HepG2 (cell line): ENCODE results near the gene ANKIB1. TPM values are rescaled to one million over a fixed set of nuclear protein-coding genes. Genes with fewer than 3 reads are reported as not detected.

Source experiments
- ATAC-seq: fragments of 200-7000 bp; cut with Tn5 transposase; 3 replicates; pipeline ENCODE4 v1.9.1; 2020; ENCODE audit warnings: mild to moderate bottlenecking, moderate library complexity
- BruUV-seq: library from RNA; stranded (reverse); fragments of 400-500 nt; replicated peaks from 2 replicates; lab custom pipeline; 2021; lab: Mats Ljungman, UMichigan
- CTCF ChIA-PET: fragments of 300-600 bp; formaldehyde crosslinking; extraction: SDS; loops from one replicate; lab custom pipeline; 2021; ENCODE audit warnings: low total read pairs, inconsistent platforms, low intra/inter-chr PET ratio; lab: Yijun Ruan, JAX
- POLR2A ChIA-PET: fragments of 350-600 bp; sonication (Branson Sonifier 250); formaldehyde crosslinking; loops from one replicate; lab custom pipeline; 2020; ENCODE audit warnings: antibody characterized with exemption, inconsistent platforms; lab: Yijun Ruan, JAX
- DNase-seq: peaks from one replicate; pipeline ENCODE4 v3.0.0-alpha.2; 2015; ENCODE audit warnings: low spot score
- FAIRE-seq: peaks from 3 replicates; lab custom pipeline; 2011; peaks lifted over from hg19 to GRCh38; lab: Jason Lieb, UNC
- H2AFZ ChIP-seq: one replicate; pipeline ENCODE4 v1.6.1; 2011; ENCODE audit warnings: low read length, inconsistent platforms
- H3K27ac ChIP-seq: fragments of 300-600 bp; 3 replicates; pipeline ENCODE4 v1.8.0; 2011; ENCODE audit warnings: mixed run types, mild to moderate bottlenecking, mixed read lengths, low read length, inconsistent platforms; ENCODE audit not compliant: insufficient read depth; ENCODE audit errors: extremely low read length
- H3K27me3 ChIP-seq, 2 experiments: fragments of 200-600 bp in 1 of 2; 2 replicates in 1 of 2; 3 replicates in 1 of 2; pipeline versions ENCODE4 v1.6.0 to v1.8.0; 2011; ENCODE audit warnings: low read length in 2 of 2, mild to moderate bottlenecking in 2 of 2, moderate library complexity in 2 of 2, inconsistent platforms in 1 of 2; ENCODE audit not compliant: insufficient read depth in 2 of 2, control insufficient read depth in 1 of 2
- H3K36me3 ChIP-seq, 2 experiments: fragments of 200-600 bp in 1 of 2; replicated peaks in 1 of 2; 2 replicates in 1 of 2; 3 replicates in 1 of 2; pipeline versions ENCODE4 v1.5.1 to v1.8.0; 2011; ENCODE audit warnings: low read length in 2 of 2, inconsistent platforms in 1 of 2; ENCODE audit not compliant: insufficient read depth in 2 of 2, control insufficient read depth in 1 of 2
- H3K4me1 ChIP-seq: 2 replicates; pipeline ENCODE4 v1.5.1; 2012; ENCODE audit warnings: low read length, inconsistent platforms; ENCODE audit not compliant: insufficient read depth
- H3K4me2 ChIP-seq: 2 replicates; pipeline ENCODE4 v1.6.0; 2011; ENCODE audit warnings: low read depth, low read length, inconsistent platforms
- H3K4me3 ChIP-seq, 3 experiments: fragments of 200-600 bp in 1 of 3; sonication (generic), shearing (Covaris generic) in 1 of 3; replicated peaks in 1 of 3; 2 replicates each; pipeline ENCODE4 v1.5.1; 2011 to 2016; ENCODE audit warnings: low read length in 3 of 3, inconsistent platforms in 2 of 3, low read depth in 2 of 3, mild to moderate bottlenecking in 2 of 3, control low read depth in 1 of 3, mixed read lengths in 1 of 3; ENCODE audit not compliant: insufficient read depth in 1 of 3
- H3K79me2 ChIP-seq: one replicate; pipeline ENCODE4 v1.6.1; 2011; ENCODE audit warnings: low read length, inconsistent platforms; ENCODE audit not compliant: insufficient read depth
- H3K9ac ChIP-seq: 2 replicates; pipeline ENCODE4 v1.6.0; 2011; ENCODE audit warnings: mild to moderate bottlenecking, low read depth, low read length, inconsistent platforms; ENCODE audit not compliant: insufficient read depth
- H3K9me3 ChIP-seq: 2 replicates; pipeline ENCODE4 v1.5.1; 2012; ENCODE audit warnings: mild to moderate bottlenecking, low read length
- H4K20me1 ChIP-seq: 2 replicates; pipeline ENCODE4 v1.6.0; 2011; ENCODE audit warnings: inconsistent platforms, mild to moderate bottlenecking, low read length, moderate library complexity; ENCODE audit not compliant: insufficient read depth
- ARHGAP35 ChIP-seq: sonication (generic); formaldehyde crosslinking; IDR thresholded peaks from 2 replicates; pipeline ENCODE4 v1.9.0; 2022; ENCODE audit warnings: mild to moderate bottlenecking, inconsistent platforms, moderate library complexity, missing genetic modification reagents, borderline replicate concordance
- DR1 ChIP-seq: sonication (generic); formaldehyde crosslinking; IDR thresholded peaks from 2 replicates; pipeline ENCODE4 v1.8.0; 2021; ENCODE audit warnings: mild to moderate bottlenecking, missing genetic modification reagents, inconsistent platforms
- LCORL ChIP-seq, 2 experiments: fragments of 450-650 bp in 1 of 2; sonication (generic) in 1 of 2; formaldehyde crosslinking in 1 of 2; IDR thresholded peaks; 2 replicates each; pipeline versions ENCODE4 v1.5.0 to v1.6.1; 2017 to 2020; ENCODE audit warnings: antibody characterized with exemption in 1 of 2, missing genetic modification reagents in 1 of 2
- MAFF ChIP-seq: IDR thresholded peaks from 2 replicates; pipeline ENCODE4 v1.6.1; 2011; ENCODE audit warnings: low read depth, low read length, improper control_type of control experiment
- MAFK ChIP-seq, 2 experiments: IDR thresholded peaks in 1 of 2; conservative IDR thresholded peaks in 1 of 2; 2 replicates each; pipeline ENCODE4 v1.6.1; 2011; ENCODE audit warnings: improper control_type of control experiment in 2 of 2, low read length in 2 of 2
- STAT5B ChIP-seq: sonication (generic); formaldehyde crosslinking; IDR thresholded peaks from 2 replicates; pipeline ENCODE4 v1.4.0; 2020; ENCODE audit warnings: missing genetic modification reagents
- in situ Hi-C: cut with HindIII; loops from 2 replicates; pipeline ENCODE4 v1.10.0; 2017; ENCODE audit warnings: low pct_unique_long_range_greater_than_20kb; ENCODE audit not compliant: extremely low pct_ligation_motif_present
- intact Hi-C: fragments of 100-400 bp; cut with micrococcal nuclease; formaldehyde crosslinking; loops from one replicate; pipeline ENCODE4 v1.10.0; 2022; ENCODE audit not compliant: unreplicated experiment
- polyA plus RNA-seq, 8 experiments: library from polyadenylated mRNA; depleted of rRNA in 3 of 8; stranded (reverse) in 7 of 8; unstranded in 1 of 8; fragments of >200 nt; fragmentation: Illumina TruSeq in 4 of 8; extraction: Trizol in 4 of 8; gene quantifications; 2 replicates each; pipeline versions ENCODE4 v1.2.1 to v1.2.3, GENCODE V29; 2011 to 2016; ENCODE audit warnings: low read depth in 4 of 8, missing spikeins in 1 of 8, mixed read lengths in 1 of 8; ENCODE audit not compliant: insufficient read depth in 1 of 8
- total RNA-seq, 5 experiments: library from RNA; depleted of rRNA; stranded (reverse); fragments of >200 nt; fragmentation: Illumina TruSeq; extraction: Trizol; gene quantifications; 2 replicates each; pipeline ENCODE4 v1.2.3, GENCODE V29; 2016; ENCODE audit warnings: low read depth in 1 of 5
- TF ChIP-seq, protein P1 (sequence below): sonication (generic); IDR thresholded peaks from 2 replicates; pipeline ENCODE4 v1.6.1; 2016; ENCODE audit warnings: low read depth, borderline replicate concordance
- TF ChIP-seq, protein P2 (sequence below): sonication (generic); formaldehyde crosslinking; IDR thresholded peaks from 2 replicates; pipeline ENCODE4 v1.5.0; 2020; ENCODE audit warnings: mild to moderate bottlenecking, missing genetic modification reagents
- TF ChIP-seq, protein P3 (sequence below): sonication (generic); formaldehyde crosslinking; IDR thresholded peaks from 2 replicates; pipeline ENCODE4 v1.5.0; 2020; ENCODE audit warnings: mild to moderate bottlenecking, missing genetic modification reagents
- TF ChIP-seq, protein P4 (sequence below): sonication (generic); formaldehyde crosslinking; IDR thresholded peaks from 2 replicates; pipeline ENCODE4 v1.9.0; 2022; ENCODE audit warnings: low read depth, missing genetic modification reagents
- TF ChIP-seq, protein P5 (sequence below): sonication (generic); formaldehyde crosslinking; IDR thresholded peaks from 2 replicates; pipeline ENCODE4 v1.4.0; 2020; ENCODE audit warnings: mild to moderate bottlenecking, missing genetic modification reagents
- TF ChIP-seq, protein P6 (sequence below): sonication (generic); formaldehyde crosslinking; IDR thresholded peaks from 2 replicates; pipeline ENCODE4 v1.5.1; 2020; ENCODE audit warnings: missing genetic modification reagents, mild to moderate bottlenecking, borderline replicate concordance

ANKIB1 gene
- total and polyA plus RNA-seq, 2 of the 13 experiments (the other 11 are each of a cell fraction or from before 2014, with no cell fraction given) = 28.7 to 29.6 TPM

DNA sequence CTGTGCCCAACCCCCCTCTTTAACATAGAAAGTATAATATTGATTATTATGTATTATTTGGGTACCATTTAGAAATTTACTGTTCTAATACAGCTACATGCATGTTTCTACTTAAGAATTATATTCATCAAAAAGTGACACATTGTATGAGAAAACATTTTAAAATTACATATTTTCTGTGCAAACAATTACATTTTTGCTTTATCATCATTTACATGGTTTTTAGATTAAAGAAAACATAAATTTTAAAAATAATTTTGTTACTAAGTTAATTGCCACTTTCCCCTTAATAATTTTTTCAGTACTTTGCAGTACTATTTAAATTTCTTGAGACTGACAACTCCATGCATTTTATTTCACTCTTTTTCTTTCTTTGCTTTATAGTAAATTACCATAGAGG is 106.2 kb downstream of the ANKIB1 start:
- Histone ChIP-seq H3K79me2 (no peaks in the 10 kb centered on the region), H3K9ac (no peak overlapping the region), H3K36me3 (peaks cover 2 to 19% of the 10 kb centered on the region in 2 experiments; a peak in 4 of 5 replicates), H3K27me3 (no peaks in the 10 kb centered on the region), H3K4me3 (no peak overlapping the region), H2AFZ (no peak overlapping the region), H3K4me1 (no peaks in the 10 kb centered on the region), H3K27ac (no peak overlapping the region), H4K20me1 (no peaks in the 10 kb centered on the region), H3K9me3 (no peaks in the 10 kb centered on the region), H3K4me2 (no peak overlapping the region)
- in situ Hi-C loops = no loop called here
- FAIRE-seq = no peak
- ATAC-seq = no peak
- POLR2A ChIA-PET = no interaction called here
- intact Hi-C loops = no loop called here
- CTCF ChIA-PET = no interaction called here
- no peak for DNase-seq
- no TSS peak for BruUV-seq
- TF ChIP-seq, protein P1, sequence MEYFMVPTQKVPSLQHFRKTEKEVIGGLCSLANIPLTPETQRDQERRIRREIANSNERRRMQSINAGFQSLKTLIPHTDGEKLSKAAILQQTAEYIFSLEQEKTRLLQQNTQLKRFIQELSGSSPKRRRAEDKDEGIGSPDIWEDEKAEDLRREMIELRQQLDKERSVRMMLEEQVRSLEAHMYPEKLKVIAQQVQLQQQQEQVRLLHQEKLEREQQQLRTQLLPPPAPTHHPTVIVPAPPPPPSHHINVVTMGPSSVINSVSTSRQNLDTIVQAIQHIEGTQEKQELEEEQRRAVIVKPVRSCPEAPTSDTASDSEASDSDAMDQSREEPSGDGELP = no peak
- TF ChIP-seq, protein P2, sequence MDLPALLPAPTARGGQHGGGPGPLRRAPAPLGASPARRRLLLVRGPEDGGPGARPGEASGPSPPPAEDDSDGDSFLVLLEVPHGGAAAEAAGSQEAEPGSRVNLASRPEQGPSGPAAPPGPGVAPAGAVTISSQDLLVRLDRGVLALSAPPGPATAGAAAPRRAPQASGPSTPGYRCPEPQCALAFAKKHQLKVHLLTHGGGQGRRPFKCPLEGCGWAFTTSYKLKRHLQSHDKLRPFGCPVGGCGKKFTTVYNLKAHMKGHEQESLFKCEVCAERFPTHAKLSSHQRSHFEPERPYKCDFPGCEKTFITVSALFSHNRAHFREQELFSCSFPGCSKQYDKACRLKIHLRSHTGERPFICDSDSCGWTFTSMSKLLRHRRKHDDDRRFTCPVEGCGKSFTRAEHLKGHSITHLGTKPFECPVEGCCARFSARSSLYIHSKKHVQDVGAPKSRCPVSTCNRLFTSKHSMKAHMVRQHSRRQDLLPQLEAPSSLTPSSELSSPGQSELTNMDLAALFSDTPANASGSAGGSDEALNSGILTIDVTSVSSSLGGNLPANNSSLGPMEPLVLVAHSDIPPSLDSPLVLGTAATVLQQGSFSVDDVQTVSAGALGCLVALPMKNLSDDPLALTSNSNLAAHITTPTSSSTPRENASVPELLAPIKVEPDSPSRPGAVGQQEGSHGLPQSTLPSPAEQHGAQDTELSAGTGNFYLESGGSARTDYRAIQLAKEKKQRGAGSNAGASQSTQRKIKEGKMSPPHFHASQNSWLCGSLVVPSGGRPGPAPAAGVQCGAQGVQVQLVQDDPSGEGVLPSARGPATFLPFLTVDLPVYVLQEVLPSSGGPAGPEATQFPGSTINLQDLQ = no peak
- TF ChIP-seq STAT5B (no peak), MAFF (peak; percentile 43; the same call in 1 of the 2 replicates), ARHGAP35 (CRISPR knock-in tag) (no peak), MAFK (conservative IDR thresholded peaks at IDR 0.05 in 1 of 2, IDR thresholded peaks at IDR 0.05 in 1 of 2; ENCODE audit: low read length in 2 of 2) (peak; percentile 17 to 50; a peak in 2 of 4 replicates), LCORL (IDR thresholded peaks at IDR 0.05) (no peak), LCORL (CRISPR knock-in tag; IDR thresholded peaks at IDR 0.05) (no peak), DR1 (CRISPR knock-in tag) (no peak)
- TF ChIP-seq, protein P3, sequence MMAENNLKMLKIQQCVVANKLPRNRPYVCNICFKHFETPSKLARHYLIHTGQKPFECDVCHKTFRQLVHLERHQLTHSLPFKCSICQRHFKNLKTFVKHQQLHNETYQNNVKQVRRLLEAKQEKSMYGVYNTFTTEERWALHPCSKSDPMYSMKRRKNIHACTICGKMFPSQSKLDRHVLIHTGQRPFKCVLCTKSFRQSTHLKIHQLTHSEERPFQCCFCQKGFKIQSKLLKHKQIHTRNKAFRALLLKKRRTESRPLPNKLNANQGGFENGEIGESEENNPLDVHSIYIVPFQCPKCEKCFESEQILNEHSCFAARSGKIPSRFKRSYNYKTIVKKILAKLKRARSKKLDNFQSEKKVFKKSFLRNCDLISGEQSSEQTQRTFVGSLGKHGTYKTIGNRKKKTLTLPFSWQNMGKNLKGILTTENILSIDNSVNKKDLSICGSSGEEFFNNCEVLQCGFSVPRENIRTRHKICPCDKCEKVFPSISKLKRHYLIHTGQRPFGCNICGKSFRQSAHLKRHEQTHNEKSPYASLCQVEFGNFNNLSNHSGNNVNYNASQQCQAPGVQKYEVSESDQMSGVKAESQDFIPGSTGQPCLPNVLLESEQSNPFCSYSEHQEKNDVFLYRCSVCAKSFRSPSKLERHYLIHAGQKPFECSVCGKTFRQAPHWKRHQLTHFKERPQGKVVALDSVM (CRISPR knock-in tag) = no peak
- TF ChIP-seq, protein P4, sequence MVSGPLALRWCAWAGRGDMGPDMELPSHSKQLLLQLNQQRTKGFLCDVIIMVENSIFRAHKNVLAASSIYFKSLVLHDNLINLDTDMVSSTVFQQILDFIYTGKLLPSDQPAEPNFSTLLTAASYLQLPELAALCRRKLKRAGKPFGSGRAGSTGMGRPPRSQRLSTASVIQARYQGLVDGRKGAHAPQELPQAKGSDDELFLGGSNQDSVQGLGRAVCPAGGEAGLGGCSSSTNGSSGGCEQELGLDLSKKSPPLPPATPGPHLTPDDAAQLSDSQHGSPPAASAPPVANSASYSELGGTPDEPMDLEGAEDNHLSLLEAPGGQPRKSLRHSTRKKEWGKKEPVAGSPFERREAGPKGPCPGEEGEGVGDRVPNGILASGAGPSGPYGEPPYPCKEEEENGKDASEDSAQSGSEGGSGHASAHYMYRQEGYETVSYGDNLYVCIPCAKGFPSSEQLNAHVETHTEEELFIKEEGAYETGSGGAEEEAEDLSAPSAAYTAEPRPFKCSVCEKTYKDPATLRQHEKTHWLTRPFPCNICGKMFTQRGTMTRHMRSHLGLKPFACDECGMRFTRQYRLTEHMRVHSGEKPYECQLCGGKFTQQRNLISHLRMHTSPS (CRISPR knock-in tag) = no peak
- TF ChIP-seq, protein P5, sequence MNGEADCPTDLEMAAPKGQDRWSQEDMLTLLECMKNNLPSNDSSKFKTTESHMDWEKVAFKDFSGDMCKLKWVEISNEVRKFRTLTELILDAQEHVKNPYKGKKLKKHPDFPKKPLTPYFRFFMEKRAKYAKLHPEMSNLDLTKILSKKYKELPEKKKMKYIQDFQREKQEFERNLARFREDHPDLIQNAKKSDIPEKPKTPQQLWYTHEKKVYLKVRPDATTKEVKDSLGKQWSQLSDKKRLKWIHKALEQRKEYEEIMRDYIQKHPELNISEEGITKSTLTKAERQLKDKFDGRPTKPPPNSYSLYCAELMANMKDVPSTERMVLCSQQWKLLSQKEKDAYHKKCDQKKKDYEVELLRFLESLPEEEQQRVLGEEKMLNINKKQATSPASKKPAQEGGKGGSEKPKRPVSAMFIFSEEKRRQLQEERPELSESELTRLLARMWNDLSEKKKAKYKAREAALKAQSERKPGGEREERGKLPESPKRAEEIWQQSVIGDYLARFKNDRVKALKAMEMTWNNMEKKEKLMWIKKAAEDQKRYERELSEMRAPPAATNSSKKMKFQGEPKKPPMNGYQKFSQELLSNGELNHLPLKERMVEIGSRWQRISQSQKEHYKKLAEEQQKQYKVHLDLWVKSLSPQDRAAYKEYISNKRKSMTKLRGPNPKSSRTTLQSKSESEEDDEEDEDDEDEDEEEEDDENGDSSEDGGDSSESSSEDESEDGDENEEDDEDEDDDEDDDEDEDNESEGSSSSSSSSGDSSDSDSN (CRISPR knock-in tag) = no peak
- TF ChIP-seq, protein P6, sequence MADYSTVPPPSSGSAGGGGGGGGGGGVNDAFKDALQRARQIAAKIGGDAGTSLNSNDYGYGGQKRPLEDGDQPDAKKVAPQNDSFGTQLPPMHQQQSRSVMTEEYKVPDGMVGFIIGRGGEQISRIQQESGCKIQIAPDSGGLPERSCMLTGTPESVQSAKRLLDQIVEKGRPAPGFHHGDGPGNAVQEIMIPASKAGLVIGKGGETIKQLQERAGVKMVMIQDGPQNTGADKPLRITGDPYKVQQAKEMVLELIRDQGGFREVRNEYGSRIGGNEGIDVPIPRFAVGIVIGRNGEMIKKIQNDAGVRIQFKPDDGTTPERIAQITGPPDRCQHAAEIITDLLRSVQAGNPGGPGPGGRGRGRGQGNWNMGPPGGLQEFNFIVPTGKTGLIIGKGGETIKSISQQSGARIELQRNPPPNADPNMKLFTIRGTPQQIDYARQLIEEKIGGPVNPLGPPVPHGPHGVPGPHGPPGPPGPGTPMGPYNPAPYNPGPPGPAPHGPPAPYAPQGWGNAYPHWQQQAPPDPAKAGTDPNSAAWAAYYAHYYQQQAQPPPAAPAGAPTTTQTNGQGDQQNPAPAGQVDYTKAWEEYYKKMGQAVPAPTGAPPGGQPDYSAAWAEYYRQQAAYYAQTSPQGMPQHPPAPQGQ (CRISPR knock-in tag) = no peak
